GM12878 (cell line): ENCODE measurements around the gene TESK1. TPM values are rescaled to one million over a fixed set of nuclear protein-coding genes. Genes with fewer than 3 reads are reported as not detected.
A peak's percentile ranks its signal among the peaks of the same experiment; 100 is the strongest.

Source experiments
- ATF3 ChIP-seq: IDR thresholded peaks from 2 replicates; pipeline ENCODE4 v1.6.1; 2011; ENCODE audit warnings: low read depth, mild to moderate bottlenecking, low read length, moderate library complexity, borderline replicate concordance; ENCODE audit errors: extremely low read depth
- ATF7 ChIP-seq: fragments of 450-650 bp; IDR thresholded peaks from 2 replicates; pipeline ENCODE4 v1.6.1; 2016; ENCODE audit warnings: low read depth, mild to moderate bottlenecking
- HSF1 ChIP-seq: fragments of 150-350 bp; IDR thresholded peaks from 2 replicates; pipeline ENCODE4 v1.6.1; 2014; ENCODE audit warnings: mild to moderate bottlenecking, low read depth, low read length
- JUNB ChIP-seq: IDR thresholded peaks from 2 replicates; pipeline ENCODE4 v1.6.1; 2016; ENCODE audit warnings: antibody characterized with exemption, mild to moderate bottlenecking
- LARP7 ChIP-seq: fragments of 450-650 bp; IDR thresholded peaks from 2 replicates; pipeline ENCODE4 v1.6.1; 2017; ENCODE audit warnings: mild to moderate bottlenecking
- NFYB ChIP-seq: IDR thresholded peaks from 2 replicates; pipeline ENCODE4 v1.6.1; 2011; ENCODE audit warnings: low read depth, mild to moderate bottlenecking, low read length, improper control_type of control experiment, moderate library complexity; ENCODE audit not compliant: insufficient read depth
- NR2C2 ChIP-seq: IDR thresholded peaks from 2 replicates; pipeline ENCODE4 v1.6.1; 2011; ENCODE audit warnings: borderline replicate concordance, low read depth; ENCODE audit not compliant: control insufficient read depth, insufficient read length
- TARDBP ChIP-seq: IDR thresholded peaks from 2 replicates; pipeline ENCODE4 v1.6.1; 2016; ENCODE audit warnings: borderline replicate concordance
- ZBTB4 ChIP-seq: fragments of 450-650 bp; formaldehyde crosslinking; IDR thresholded peaks from 2 replicates; pipeline ENCODE4 v1.4.0; 2022; ENCODE audit warnings: mild to moderate bottlenecking, moderate library complexity
- ZNF592 ChIP-seq: fragments of 450-650 bp; IDR thresholded peaks from 2 replicates; pipeline ENCODE4 v1.6.1; 2017; ENCODE audit warnings: mild to moderate bottlenecking, moderate library complexity
- ZNF687 ChIP-seq: fragments of 450-650 bp; IDR thresholded peaks from 2 replicates; pipeline ENCODE4 v1.6.1; 2017; ENCODE audit warnings: mild to moderate bottlenecking, moderate library complexity
- ZSCAN29 ChIP-seq: fragments of 450-650 bp; IDR thresholded peaks from 2 replicates; pipeline ENCODE4 v1.6.1; 2017; ENCODE audit warnings: mild to moderate bottlenecking, moderate library complexity
- polyA plus RNA-seq, 11 experiments: library from polyadenylated mRNA; depleted of rRNA in 4 of 11; unstranded in 6 of 11; stranded (reverse) in 5 of 11; fragments of >200 nt; fragmentation: Nextera tagmentation in 4 of 11; fragmentation: Illumina TruSeq in 1 of 11; extraction: Ambion mirVana in 4 of 11; extraction: Trizol in 1 of 11; gene quantifications; 1 replicate in 1 of 11; 2 replicates in 10 of 11; pipeline versions ENCODE4 v1.2.1 to v1.2.3, GENCODE V29; 2011 to 2016; ENCODE audit warnings: inconsistent platforms in 2 of 11, missing spikeins in 2 of 11, low read depth in 1 of 11
- total RNA-seq, 4 experiments: library from RNA; depleted of rRNA in 3 of 4; stranded (reverse); fragments of >200 nt in 3 of 4; fragmentation: Illumina TruSeq in 1 of 4; extraction: Trizol in 1 of 4; gene quantifications; 2 replicates each; pipeline versions ENCODE4 v1.2.1 to v1.2.3, GENCODE V29; 2013 to 2021

TESK1 gene
- total and polyA plus RNA-seq, 10 of the 15 experiments (the other 5 are each of a cell fraction or from before 2014, with no cell fraction given), result 0.16 to 19.5 (median 7.9) TPM; not detected in 1

GRCh38 chr9:35603986-35604577 lies 980 bp upstream of the TESK1 start (continued):
- TF ChIP-seq ZNF592 (no peak), NFYB (peak; percentile 75), NR2C2 (no peak), ZSCAN29 (no peak), JUNB (no peak), ATF3 (no peak), HSF1 (no peak), ZNF687 (no peak), TARDBP (no peak), ATF7 (0 out of 2 replicates have a peak, but pooled peaks have one; percentile 16), LARP7 (no peak), ZBTB4 (CRISPR knock-in tag) (no peak)
